IMR-90 (cell line): ENCODE measurements around the gene KLHDC9. TPM values are rescaled to one million over a fixed set of nuclear protein-coding genes. Genes with fewer than 3 reads are reported as not detected.

Experiments
- ATAC-seq: fragments of 200-7000 bp; cut with Tn5 transposase; 2 replicates; pipeline ENCODE4 v1.9.1; 2020; ENCODE audit warnings: low read depth, mild to moderate bottlenecking, moderate library complexity
- BruUV-seq: library from RNA; stranded (reverse); fragments of 400-500 nt; replicated peaks from 2 replicates; lab custom pipeline; 2021; lab: Mats Ljungman, UMichigan
- CTCF ChIA-PET: fragments of 300-600 bp; formaldehyde crosslinking; extraction: SDS; loops from one replicate; lab custom pipeline; 2021; ENCODE audit warnings: antibody characterized with exemption; lab: Yijun Ruan, JAX
- POLR2A ChIA-PET: fragments of 300-600 bp; sonication (Branson Sonifier 250); formaldehyde crosslinking; loops from one replicate; lab custom pipeline; 2022; ENCODE audit warnings: antibody characterized with exemption; ENCODE audit not compliant: unreplicated experiment; lab: Charles Lee
- DNase-seq: peaks from one replicate; pipeline ENCODE4 v3.0.0; 2013
- H2AFZ ChIP-seq: replicated peaks from 2 replicates; pipeline ENCODE3; 2013; ENCODE audit warnings: low read length, mild to moderate bottlenecking; ENCODE audit not compliant: poor library complexity
- H2AK5ac ChIP-seq: 2 replicates; pipeline ENCODE4 v1.6.1; 2013; ENCODE audit warnings: low read depth, low read length, inconsistent platforms
- H2AK9ac ChIP-seq: replicated peaks from 2 replicates; pipeline ENCODE3; 2013; ENCODE audit warnings: mild to moderate bottlenecking, low read depth, low read length, moderate library complexity; ENCODE audit not compliant: poor library complexity
- H2BK120ac ChIP-seq: 2 replicates; pipeline ENCODE4 v1.6.1; 2013; ENCODE audit warnings: low read depth, low read length, inconsistent platforms
- H2BK15ac ChIP-seq: 3 replicates; pipeline ENCODE4 v1.6.1; 2013; ENCODE audit warnings: low read depth, low read length, inconsistent platforms
- H2BK20ac ChIP-seq: 2 replicates; pipeline ENCODE4 v1.6.1; 2013; ENCODE audit warnings: low read depth, mild to moderate bottlenecking, inconsistent platforms, low read length, moderate library complexity
- H2BK5ac ChIP-seq: 2 replicates; pipeline ENCODE4 v1.6.1; 2013; ENCODE audit warnings: mild to moderate bottlenecking, low read depth, low read length, inconsistent platforms; ENCODE audit not compliant: poor library complexity, severe bottlenecking
- H3K14ac ChIP-seq: replicated peaks from 2 replicates; pipeline ENCODE4 v1.6.1; 2013; ENCODE audit warnings: low read depth, low read length, inconsistent platforms
- H3K18ac ChIP-seq: 2 replicates; pipeline ENCODE4 v1.6.1; 2013; ENCODE audit warnings: low read depth, low read length, control low read depth
- H3K23ac ChIP-seq: 2 replicates; pipeline ENCODE4 v1.6.1; 2013; ENCODE audit warnings: low read depth, low read length, inconsistent platforms
- H3K27ac ChIP-seq: 2 replicates; pipeline ENCODE4 v1.5.1; 2013; ENCODE audit warnings: mild to moderate bottlenecking, control low read depth, low read length; ENCODE audit not compliant: insufficient read depth
- H3K27me3 ChIP-seq: 2 replicates; pipeline ENCODE4 v1.6.1; 2013; ENCODE audit warnings: low read length; ENCODE audit not compliant: control insufficient read depth, insufficient read depth
- H3K36me3 ChIP-seq: 2 replicates; pipeline ENCODE4 v1.6.1; 2013; ENCODE audit warnings: low read length, mixed read lengths; ENCODE audit not compliant: control insufficient read depth, insufficient read depth
- H3K4ac ChIP-seq: 2 replicates; pipeline ENCODE4 v1.6.1; 2013; ENCODE audit warnings: low read depth, low read length, inconsistent platforms
- H3K4me1 ChIP-seq: 2 replicates; pipeline ENCODE4 v1.6.1; 2013; ENCODE audit warnings: low read length, mixed read lengths; ENCODE audit not compliant: control insufficient read depth, insufficient read depth
- H3K4me2 ChIP-seq: 2 replicates; pipeline ENCODE4 v1.6.1; 2013; ENCODE audit warnings: low read depth, mild to moderate bottlenecking, control low read depth, low read length, moderate library complexity
- H3K4me3 ChIP-seq: 2 replicates; pipeline ENCODE4 v1.5.1; 2013; ENCODE audit warnings: low read depth, mild to moderate bottlenecking, control low read depth, low read length, moderate library complexity; ENCODE audit not compliant: insufficient read depth
- H3K56ac ChIP-seq: 2 replicates; pipeline ENCODE4 v1.6.1; 2013; ENCODE audit warnings: low read length, inconsistent platforms; ENCODE audit not compliant: insufficient read depth; ENCODE audit errors: extremely low read depth
- H3K79me1 ChIP-seq, 2 experiments: 2 replicates each; pipeline ENCODE4 v1.6.1; 2013; ENCODE audit warnings: low read length in 2 of 2, inconsistent platforms in 1 of 2, low read depth in 1 of 2
- H3K9ac ChIP-seq: 2 replicates; pipeline ENCODE4 v1.6.1; 2013; ENCODE audit warnings: low read depth, low read length, control low read depth
- H3K9me1 ChIP-seq: 2 replicates; pipeline ENCODE4 v1.6.1; 2013; ENCODE audit warnings: low read length, inconsistent platforms; ENCODE audit not compliant: insufficient read depth
- H3K9me3 ChIP-seq: 2 replicates; pipeline ENCODE4 v1.6.1; 2013; ENCODE audit warnings: low read length; ENCODE audit not compliant: control insufficient read depth, insufficient read depth
- H4K20me1 ChIP-seq: 2 replicates; pipeline ENCODE4 v1.6.1; 2013; ENCODE audit warnings: low read length, inconsistent platforms; ENCODE audit not compliant: insufficient read depth
- H4K5ac ChIP-seq: 2 replicates; pipeline ENCODE4 v1.6.1; 2013; ENCODE audit warnings: mild to moderate bottlenecking, low read depth, low read length, control low read depth
- H4K8ac ChIP-seq, 2 experiments: 2 replicates each; pipeline ENCODE4 v1.6.1; 2013; ENCODE audit warnings: low read depth in 2 of 2, low read length in 2 of 2, control low read depth in 1 of 2, inconsistent platforms in 1 of 2
- H4K91ac ChIP-seq: 2 replicates; pipeline ENCODE4 v1.6.1; 2013; ENCODE audit warnings: low read depth, low read length, inconsistent platforms; ENCODE audit not compliant: insufficient read depth
- BHLHE40 ChIP-seq: fragments of 150-350 bp; IDR thresholded peaks from 2 replicates; pipeline ENCODE4 v1.6.1; 2016; ENCODE audit warnings: mild to moderate bottlenecking, low read depth, low read length
- CHD1 ChIP-seq: IDR thresholded peaks from 2 replicates; pipeline ENCODE4 v1.6.1; 2012; ENCODE audit warnings: low read depth, low read length, improper control_type of control experiment
- CTCF ChIP-seq: conservative IDR thresholded peaks from 2 replicates; pipeline ENCODE4 v1.5.1; 2012; ENCODE audit warnings: mild to moderate bottlenecking, low read depth, low read length, improper control_type of control experiment
- MAZ ChIP-seq: IDR thresholded peaks from 2 replicates; pipeline ENCODE4 v1.6.1; 2012; ENCODE audit warnings: low read depth, mild to moderate bottlenecking, low read length, improper control_type of control experiment, moderate library complexity, borderline replicate concordance
- NFE2L2 ChIP-seq: fragments of 150-350 bp; IDR thresholded peaks from 2 replicates; pipeline ENCODE4 v1.6.1; 2016; ENCODE audit warnings: low read depth, mild to moderate bottlenecking, low read length
- RAD21 ChIP-seq: IDR thresholded peaks from 2 replicates; pipeline ENCODE4 v1.6.1; 2012; ENCODE audit warnings: low read length, improper control_type of control experiment
- RCOR1 ChIP-seq: IDR thresholded peaks from 2 replicates; pipeline ENCODE4 v1.6.1; 2012; ENCODE audit warnings: mild to moderate bottlenecking, low read length, improper control_type of control experiment; ENCODE audit not compliant: insufficient replicate concordance
- WGBS, 2 experiments: methylation state at CpG; one replicate each; pipeline versions ENCODE4 v1.1.5 to v1.1.7; 2013; ENCODE audit warnings: missing lambda C conversion rate in 2 of 2; ENCODE audit not compliant: insufficient read length in 1 of 2; ENCODE audit errors: extremely low coverage in 2 of 2; 5-methylcytosine and 5-hydroxymethylcytosine counted together
- dilution Hi-C: fragments of 300-500 bp; cut with HindIII; formaldehyde crosslinking; loops from one replicate; pipeline ENCODE4 v1.14.3; 2018; ENCODE audit warnings: low sequenced_read_pairs; ENCODE audit not compliant: unreplicated experiment
- in situ Hi-C: fragments of 300-500 bp; cut with MboI; formaldehyde crosslinking; loops from 3 replicates; pipeline ENCODE4 v1.14.3; 2019; ENCODE audit warnings: low sequenced_read_pairs, inconsistent platforms, mixed read lengths
- intact Hi-C: fragments of 100-400 bp; cut with micrococcal nuclease; formaldehyde crosslinking; loops from 2 replicates; pipeline ENCODE4 v1.10.0; 2022
- polyA plus RNA-seq, 3 experiments: library from polyadenylated mRNA; depleted of rRNA; stranded (reverse); fragments of >200 nt; gene quantifications; 2 replicates each; pipeline ENCODE4 v1.2.3, GENCODE V29; 2012; ENCODE audit warnings: low replicate concordance in 1 of 3
- total RNA-seq: library from RNA; depleted of rRNA; stranded (reverse); fragments of >200 nt; gene quantifications from 2 replicates; pipeline ENCODE4 v1.2.3, GENCODE V29; 2012

KLHDC9 gene
- total and polyA plus RNA-seq, 2 of the 4 experiments (the other 2 are of a cell fraction) = 0.18 to 0.70 TPM

DNA sequence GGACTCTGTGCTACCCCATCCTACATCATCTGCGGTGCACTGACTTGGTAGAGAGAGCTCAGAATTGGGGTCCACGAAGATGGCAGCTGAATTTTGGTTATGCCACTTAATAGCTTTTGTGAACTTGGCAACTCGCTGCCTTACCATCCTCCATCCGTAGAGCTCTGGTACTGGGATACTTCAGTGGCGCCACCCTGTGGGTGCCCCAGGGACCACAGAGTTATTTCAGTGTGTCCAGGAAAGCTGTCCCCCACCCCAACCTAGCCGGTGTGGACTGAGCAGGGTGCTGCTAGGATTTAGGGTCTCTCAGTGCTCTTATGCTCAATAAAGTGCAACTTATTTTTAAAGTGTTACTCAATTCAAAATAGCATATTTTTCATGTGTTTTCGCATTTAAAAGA, 43.4 kb upstream of the KLHDC9 start:
- H3K27ac ChIP-seq = no peak overlapping the region
- no peaks in the 10 kb centered on the region for H3K4me1 ChIP-seq
- no peak overlapping the region for H2AK5ac ChIP-seq
- POLR2A ChIA-PET = no interaction called here
- no peak for ATAC-seq
- no peak overlapping the region for H3K14ac ChIP-seq
- dilution Hi-C loops = no loop called here
- no peak overlapping the region for H2AFZ ChIP-seq
- no peaks in the 10 kb centered on the region for H3K79me1 ChIP-seq
- intact Hi-C loops = no loop called here
- 0 out of 2 replicates have a peak, but pooled peaks cover 2% of the 10 kb centered on the region for H3K27me3 ChIP-seq
- H3K9ac ChIP-seq = no peak overlapping the region
- no peak overlapping the region for H3K4me2 ChIP-seq
- H4K20me1 ChIP-seq = no peaks in the 10 kb centered on the region
- no CpG with 5 or more reads among the region's 7 CpGs for WGBS, 2 experiments
- TF ChIP-seq CTCF = no peak
- no peak for TF ChIP-seq MAZ
- no peak for TF ChIP-seq CHD1
- no peak for TF ChIP-seq NFE2L2
- no peak for TF ChIP-seq RCOR1
- TF ChIP-seq BHLHE40 = no peak
- TF ChIP-seq RAD21 = no peak
- H2BK5ac ChIP-seq = no peak overlapping the region
- in situ Hi-C loops = no loop called here
- no peaks in the 10 kb centered on the region for H3K36me3 ChIP-seq
- no peak overlapping the region for H3K4me3 ChIP-seq
- H3K23ac ChIP-seq = no peak overlapping the region
- no peak overlapping the region for H2BK15ac ChIP-seq
- no TSS peak for BruUV-seq
- H3K56ac ChIP-seq = no peak overlapping the region
- no peaks in the 10 kb centered on the region for H3K9me1 ChIP-seq
- H3K18ac ChIP-seq = no peak overlapping the region
- H4K5ac ChIP-seq = no peak overlapping the region
- no peak for DNase-seq
- H2AK9ac ChIP-seq = no peak overlapping the region
- no peak overlapping the region for H4K8ac ChIP-seq
- H2BK120ac ChIP-seq = no peak overlapping the region
- no peak overlapping the region for H2BK20ac ChIP-seq
- H4K91ac ChIP-seq = no peak overlapping the region
- no peak overlapping the region for H3K4ac ChIP-seq
- CTCF ChIA-PET = no interaction called here
- H3K9me3 ChIP-seq = no peaks in the 10 kb centered on the region
